Measurements from ENCODE around the gene ARX.

DNA sequence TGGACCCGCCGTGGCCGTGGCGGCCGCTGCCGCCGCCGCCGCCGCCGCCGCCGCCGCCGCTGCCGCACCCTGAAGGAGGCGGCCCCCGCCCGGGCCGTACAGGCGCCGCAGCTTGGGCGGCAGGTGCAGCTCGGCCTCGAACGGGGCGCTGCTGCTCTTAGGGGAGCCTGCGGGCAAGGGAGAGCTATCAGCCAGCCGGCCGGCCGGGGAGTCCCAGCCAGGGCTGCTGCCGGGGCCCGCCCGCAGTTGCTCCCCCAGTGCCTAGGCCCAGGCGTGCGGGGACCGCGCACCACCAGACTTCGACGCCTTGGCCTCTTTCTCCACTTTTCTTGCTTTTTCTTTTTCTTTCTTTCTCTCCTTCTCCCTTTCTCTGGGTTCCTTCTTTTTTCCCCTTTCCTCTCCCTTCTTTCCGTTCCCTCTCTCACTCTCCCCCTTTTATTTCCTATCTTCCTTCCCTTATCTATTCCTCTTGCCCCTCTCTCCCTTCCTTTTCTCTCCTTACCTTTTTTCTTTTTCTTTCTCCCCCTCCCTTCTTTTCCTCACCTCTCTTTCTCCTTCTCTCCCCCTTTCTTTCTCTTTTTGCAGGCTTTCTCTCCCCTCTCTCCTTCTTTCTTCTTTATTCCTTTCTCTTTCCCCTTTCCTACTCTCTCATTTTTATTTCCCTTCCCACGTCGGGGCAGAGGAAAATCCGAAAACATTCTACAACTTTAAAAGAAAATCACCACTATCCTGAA, 2.0 kb downstream of the ARX start:
- TF ChIP-seq, protein P1, sequence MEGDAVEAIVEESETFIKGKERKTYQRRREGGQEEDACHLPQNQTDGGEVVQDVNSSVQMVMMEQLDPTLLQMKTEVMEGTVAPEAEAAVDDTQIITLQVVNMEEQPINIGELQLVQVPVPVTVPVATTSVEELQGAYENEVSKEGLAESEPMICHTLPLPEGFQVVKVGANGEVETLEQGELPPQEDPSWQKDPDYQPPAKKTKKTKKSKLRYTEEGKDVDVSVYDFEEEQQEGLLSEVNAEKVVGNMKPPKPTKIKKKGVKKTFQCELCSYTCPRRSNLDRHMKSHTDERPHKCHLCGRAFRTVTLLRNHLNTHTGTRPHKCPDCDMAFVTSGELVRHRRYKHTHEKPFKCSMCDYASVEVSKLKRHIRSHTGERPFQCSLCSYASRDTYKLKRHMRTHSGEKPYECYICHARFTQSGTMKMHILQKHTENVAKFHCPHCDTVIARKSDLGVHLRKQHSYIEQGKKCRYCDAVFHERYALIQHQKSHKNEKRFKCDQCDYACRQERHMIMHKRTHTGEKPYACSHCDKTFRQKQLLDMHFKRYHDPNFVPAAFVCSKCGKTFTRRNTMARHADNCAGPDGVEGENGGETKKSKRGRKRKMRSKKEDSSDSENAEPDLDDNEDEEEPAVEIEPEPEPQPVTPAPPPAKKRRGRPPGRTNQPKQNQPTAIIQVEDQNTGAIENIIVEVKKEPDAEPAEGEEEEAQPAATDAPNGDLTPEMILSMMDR (IDR thresholded peaks at IDR 0.05), result no peak
- TF ChIP-seq POLR2A (IDR thresholded peaks at IDR 0.05), result no peak

Data from testis (tissue), 2 donors.